Activated naive CD4-positive, alpha-beta T cell (primary cell): Measurements from ENCODE around the gene MAP3K20.
"Not testable (repeated sequence)": the region's sequence is repeated elsewhere in the genome, so short reads cannot be mapped to it uniquely, and the experiment has no call there.

Source experiments
- DNase-seq, 4 experiments: peaks; one replicate each; lab custom pipeline; 2025; lab: John Stamatoyannopoulos, UW

MAP3K20 gene

DNA sequence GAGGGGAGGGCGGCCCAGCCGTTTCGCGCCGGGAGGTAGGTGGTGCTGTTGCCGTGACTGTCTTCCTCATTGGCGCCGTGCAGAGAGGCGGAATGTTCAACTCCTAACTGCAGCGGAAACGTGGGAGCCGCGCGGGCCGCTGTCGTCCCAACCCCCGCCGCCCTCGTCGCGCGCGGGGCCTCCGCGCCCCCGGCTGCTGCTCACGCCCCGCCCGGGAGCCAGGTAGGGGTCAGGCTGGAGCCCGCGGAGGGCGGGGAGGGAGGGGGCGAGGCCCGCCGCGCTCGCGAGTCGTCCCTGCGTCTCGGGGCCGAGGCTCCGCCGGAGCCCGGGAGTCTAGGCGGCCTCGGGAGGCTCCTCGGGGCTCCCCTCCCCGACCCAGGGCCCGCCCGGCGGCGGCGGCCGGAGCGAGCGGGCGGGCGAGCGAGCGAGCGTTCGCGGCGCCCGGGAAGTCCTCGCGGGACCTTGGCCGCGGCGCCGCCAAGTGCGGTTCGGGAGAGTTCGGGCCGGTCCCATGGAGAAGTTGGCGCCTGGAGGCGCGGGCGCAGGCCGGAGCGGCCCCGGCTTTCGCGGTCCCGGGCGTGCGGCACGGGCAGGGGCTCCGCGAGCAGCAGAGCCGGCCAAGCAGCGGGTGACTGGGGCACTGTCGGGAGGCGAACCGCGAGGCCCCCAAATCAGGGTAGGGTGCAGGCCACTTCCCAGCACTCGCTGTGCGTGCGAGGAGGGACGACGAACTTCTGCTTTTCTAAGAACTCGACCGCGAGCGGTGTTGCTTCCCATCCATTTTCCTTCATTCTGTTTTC, at the start of gene MAP3K20:
MAP3K20 (plus strand) TSS at position 66 of the 800 bp plus-strand sequence. CDS start 15,186 bp downstream, outside the sequence.
- no peak for DNase-seq

DNA sequence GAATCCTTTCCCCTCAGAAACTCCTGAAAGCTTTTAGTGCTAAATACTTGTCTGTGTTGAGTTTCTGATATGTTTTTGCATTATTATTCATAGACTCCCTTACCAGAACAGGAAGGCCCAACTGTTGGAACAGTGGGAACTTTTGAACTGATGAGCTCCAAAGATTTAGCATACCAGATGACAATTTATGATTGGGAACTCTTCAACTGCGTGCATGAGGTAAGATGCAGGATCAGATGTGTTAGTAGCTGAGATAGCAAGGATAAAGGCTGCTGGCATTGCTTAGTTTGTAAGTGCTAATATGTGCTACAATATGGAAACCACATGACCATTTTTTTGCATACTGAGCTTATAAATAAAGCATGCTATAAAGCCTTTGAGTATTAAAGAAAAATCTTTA, 49.2 kb upstream of the MAP3K20 start:
- no peak for DNase-seq

DNA sequence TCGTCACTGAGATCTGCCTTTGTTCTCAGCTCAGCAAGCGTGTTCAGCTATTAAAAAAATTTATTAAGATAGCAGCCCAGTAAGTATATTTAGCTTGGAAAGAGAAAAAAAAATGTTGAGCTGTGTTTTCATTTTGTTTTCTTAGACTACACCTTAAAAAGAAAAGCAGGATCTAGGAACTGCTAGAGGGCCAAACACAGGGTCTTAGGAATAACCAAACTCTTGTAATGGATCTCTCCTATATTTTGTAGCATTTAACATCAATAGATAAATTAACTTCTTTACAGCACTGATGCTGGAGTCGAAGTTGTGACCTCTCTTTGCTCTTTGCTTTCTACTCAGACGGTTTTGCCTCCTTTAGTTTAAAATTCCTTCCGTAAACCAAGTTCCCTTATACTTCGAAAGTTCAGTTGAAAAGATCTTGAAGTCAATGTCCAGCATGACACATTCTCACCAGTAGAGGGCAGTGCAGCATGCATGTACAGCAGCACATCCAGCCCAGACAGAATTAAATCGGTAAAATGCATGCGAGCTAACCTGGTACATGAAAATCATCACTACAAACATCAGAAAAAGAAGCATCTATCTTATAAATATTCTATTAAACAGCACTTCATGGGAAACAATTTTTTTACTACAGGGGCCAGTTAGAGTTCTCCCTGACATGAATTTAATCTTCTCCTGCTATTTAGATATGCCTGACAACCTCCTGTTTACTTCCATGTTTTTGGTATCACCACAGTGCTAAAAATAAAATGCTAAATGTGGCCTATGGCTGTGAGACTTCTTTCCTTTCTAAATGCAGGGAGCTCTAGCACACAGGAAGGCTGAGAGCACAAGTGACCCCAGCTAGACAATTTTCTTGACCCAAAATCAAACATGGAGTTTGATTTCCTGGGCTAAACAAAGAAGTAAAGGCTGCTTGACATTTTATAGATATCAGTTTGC, 48.2 kb upstream of the MAP3K20 start:
- DNase-seq: peak; percentile 27 to 56 (median 40)

DNA sequence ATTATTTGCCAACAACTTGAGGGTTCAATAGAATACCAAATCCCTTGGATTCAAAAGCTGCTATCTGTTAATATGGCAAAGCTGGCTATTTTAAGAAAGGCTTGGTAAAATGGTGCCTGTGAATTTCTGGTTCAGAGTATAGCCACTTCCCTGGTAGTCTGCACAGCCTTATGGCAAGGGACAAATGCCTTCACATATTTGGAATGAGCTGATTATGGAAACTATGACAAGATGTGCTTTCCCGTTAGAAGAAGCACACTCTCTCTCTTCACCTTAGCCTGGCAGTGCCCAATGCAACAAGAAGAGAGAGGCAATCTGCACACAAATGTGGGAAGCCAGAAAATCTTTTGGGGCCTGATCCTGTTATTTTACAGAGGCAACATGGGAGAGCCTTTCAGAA, 47.5 kb upstream of the MAP3K20 start:
- DNase-seq: no peak

DNA sequence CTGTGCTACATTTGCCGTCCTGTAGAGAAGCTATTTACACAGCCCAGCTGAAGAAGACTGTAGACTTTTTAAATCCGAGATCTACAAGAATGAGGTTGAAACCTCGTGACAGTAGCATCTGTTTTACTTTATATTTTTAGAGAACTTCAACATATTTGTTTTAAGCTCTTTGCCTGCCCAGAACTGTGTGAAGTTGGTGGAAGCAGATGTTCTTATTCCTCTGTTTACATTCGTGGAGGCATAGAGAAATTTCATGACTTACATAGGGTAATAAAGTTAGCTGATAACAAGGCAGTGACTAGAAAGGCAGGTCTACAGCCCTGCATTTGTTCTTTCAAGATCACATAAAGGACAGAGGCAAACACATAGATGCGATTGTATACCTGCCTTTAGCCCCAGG, 47.0 kb upstream of the MAP3K20 start:
- no peak for DNase-seq

DNA sequence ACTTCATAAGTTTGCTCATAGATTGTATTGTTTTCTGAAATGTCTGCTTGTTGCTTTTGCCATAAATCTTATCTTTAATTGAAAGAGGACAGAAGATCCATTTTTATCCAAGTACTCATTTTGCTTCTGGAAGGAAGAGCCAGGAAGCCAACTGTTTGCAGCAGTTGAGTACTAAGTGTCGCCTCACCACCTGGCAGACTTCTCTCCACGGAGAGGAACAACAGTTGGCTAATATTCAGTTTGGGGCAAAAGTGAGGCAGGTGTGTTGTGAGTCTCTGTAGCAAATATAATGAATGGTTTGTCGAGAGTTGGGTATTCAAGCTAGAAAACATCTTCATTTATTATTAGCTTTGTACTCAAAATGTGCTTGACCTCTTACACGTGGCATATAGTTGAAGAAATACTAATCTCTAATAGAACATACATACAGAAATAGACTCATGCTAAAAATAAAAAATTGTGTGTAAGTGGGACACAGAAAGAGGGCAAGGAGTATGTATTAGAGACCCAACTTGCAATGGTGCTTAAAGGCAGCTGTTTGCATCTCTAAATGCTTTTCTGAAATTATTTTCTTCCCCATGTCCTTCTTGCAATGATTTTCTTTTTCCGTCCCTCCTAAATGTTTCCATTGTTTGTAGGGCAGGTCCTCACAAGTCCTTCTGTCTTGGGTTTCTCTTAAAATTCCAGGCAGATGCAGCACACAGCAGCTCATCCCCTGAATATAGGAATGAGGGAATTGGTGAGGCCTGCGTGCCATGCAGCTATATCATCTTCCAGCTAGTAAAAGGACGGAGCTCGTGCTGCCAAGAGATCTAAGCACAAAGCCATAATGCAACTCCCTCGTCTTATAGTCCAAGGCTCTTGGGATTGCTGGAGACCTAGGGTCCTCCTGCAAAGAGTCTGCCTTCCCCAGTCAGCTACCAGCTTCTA, 44.8 kb upstream of the MAP3K20 start:
- no peak for DNase-seq

DNA sequence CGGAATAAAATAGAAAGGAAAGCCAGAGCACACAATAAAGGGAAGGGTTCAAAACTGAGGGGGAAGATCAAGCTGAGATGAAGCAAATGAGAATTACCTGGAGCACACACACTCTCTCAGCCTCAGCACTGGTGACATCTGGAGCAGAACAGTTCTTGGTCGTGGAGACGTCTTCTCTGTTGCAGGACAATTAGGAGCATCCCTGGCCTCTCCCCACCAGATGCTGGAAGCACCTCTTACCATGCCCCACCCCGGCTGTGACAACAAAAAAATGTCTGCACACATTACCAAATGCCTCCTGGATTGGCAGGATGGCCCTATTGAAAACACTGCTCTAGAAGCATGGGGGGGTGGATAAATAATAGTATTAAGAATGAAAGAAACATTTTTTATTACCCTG, 43.6 kb upstream of the MAP3K20 start:
- DNase-seq: no peak

DNA sequence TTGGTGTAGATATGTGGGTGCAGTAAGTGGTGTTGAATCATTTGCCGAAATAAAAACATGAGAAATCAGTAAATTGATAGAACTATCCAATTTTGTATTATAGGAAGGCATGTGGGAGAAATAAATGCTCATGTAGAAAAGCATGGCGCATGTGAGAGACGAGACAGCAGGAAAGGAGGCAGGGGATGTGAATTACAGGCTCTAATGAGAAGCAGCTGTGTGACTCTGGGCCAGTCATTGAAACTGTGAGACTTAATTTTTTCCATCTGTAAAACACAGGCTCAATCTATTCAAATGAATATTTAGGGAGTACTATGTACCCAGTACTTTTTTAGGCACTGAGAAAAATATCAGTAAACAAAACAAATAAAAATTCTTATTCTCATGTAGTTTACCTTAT, 42.6 kb upstream of the MAP3K20 start:
- no peak for DNase-seq

DNA sequence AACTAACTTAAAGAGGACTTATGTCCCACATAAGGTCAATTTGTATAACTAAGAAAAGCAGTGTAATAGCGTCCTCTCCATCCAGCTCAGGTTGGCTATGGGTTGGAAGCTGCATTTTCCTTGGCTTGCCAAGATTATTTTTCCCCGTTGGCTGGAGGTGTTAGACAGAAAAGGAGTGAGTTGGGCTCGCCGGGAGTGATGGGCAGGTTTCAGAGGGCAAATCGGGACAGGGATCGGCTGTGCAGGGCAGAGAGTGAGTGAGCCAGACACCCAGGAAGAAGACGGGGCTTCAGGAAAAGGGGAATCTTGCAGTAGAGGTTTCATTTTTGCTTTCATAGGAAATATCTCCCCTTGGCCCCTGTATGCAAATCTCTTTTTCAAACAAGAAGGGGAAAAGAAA, 41.5 kb upstream of the MAP3K20 start:
- DNase-seq: no peak

DNA sequence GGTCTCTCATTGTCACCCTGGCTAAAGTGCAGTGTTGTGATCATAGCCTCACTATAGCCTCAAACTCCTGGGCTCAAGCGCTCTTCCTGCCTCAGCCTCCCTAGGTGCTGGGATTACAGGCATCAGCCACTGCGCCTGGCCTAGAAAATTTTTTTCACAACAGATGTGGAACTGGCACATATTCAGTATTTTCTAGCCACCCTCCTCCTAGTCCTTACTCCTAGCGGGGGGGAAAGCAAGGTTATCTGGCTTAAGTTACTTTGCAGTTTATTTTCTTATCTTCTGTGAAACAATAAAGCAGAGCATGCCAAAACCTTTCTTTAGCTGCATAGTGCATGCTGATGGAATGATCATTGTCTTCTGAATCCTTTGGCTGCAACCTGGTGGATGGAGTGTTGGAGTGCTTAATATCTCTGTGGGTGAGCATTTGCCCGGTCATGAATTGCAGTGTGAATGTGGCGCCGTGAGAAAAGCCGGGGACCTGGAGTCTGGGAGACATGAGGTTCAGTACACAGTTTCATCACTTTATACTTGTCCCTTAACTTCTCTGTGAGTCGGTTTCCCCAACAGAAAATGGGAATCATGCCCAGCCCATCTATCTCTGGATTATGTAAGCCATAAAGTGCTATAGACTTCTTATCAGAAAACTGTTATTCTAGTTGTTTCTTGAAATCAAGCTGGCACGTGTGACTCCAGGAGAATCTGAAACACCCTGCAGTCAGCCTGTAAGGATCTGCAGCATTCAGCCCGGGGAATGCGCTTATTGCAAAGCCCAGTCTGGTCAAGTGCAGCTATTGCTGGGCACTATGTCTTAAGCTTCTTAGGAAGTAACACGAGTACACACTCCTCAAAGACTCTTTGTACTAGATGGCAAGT, 38.2 kb upstream of the MAP3K20 start:
- DNase-seq: no peak

DNA sequence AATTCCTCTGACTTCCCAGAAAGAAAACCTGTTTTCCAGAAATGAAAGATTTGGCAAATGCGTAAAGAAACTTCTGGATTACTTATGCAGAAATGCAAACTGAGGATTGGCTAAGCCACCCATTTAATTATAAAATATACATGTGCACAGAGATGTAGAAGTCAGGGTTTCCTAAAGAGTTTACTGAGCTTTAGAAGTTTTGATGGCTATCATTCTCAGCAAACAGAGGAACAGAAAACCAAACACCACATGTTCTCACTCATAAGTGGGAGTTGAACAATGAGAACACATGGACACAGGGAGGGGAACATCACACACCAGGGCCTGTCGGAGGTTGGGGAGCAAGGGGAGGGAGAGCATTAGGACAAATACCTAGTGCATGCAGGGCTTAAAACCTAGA, 37.4 kb upstream of the MAP3K20 start:
- DNase-seq: not testable (repeated sequence)

DNA sequence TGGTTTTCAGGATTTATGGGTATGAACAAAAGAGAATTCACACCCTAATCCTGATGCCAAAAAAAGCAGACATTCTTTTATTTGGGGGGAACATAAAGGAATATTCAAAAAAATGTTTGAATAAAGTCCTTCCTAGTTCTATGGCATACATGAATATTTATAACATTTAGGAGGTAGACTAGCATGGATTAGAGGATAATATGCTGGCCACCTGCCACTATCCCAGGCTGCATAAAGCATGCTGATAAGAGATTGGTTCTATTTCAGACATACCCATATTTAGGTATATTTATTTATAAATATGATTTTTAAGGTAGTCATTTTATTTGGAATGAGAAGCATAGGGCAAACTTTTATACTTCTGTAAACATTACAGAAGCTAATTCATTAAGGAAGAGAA, 34.9 kb upstream of the MAP3K20 start:
- no peak for DNase-seq

DNA sequence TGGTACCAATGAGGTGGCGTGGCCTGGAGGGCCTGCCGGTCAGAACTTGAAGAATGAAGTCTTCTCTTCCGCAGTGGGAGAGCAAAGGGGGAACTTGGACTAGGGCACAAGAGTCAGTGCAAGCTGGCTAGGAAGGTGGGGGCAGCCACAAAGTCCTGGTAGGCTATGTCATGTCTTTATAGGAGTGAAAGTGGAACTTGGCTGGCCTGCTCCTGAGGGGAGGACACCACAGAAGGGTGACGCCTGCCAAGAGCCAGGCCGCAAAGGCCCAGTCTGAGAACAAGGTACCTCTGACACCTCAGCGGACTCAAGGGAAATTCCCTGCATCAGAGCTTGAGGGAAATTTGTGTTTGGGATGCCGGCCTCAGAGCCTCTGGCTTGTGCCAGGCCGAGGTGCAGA, 32.2 kb upstream of the MAP3K20 start:
- DNase-seq: no peak

DNA sequence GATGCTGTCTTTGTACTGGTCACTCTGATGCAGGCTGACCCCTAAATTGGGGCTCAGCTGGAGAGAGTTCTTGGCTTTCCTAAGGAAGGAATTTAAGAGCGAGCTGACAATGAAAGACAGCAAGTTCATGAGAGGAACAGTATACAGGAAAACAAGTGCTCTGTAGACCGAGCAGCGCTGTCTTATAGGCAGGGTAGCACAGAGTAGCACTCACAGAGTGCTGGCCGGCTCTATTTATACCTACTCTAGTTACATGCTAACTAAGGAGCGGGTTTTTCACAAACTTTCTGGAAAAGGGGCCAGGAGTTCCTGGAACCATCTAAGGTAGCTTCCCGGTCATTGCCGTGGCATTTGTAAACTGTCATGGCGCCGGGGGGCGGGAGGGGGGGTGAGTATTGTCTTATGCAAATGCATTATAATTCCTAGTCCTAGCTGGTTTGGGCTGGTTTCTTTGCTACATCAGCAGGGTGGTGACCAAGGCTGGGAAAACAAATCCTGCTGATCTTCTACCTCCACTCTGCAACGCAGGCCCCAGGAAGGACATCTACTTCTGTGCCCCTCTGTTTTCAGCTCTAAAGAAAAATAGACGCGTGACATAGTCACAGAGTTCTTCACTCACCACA, 31.6 kb upstream of the MAP3K20 start:
- DNase-seq: no peak

DNA sequence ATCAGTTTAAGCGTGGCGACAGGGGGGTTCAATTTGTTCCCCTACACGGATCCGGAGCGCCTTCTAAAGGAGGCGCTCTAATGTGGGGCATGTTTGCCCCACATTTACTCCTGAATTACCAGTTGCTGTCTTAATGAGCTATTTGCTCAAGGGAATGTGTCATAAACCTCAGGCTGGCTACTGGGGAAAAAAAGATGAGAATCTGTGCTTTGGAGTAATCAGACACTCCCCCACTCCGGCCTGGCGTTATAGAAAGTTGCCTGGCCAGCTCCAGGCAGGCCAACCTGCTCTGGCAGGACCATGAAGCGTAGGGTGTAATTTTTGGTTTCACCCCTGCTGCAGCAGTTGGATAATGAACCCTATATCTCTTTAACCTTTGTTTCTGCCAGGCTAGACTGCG, 31.0 kb upstream of the MAP3K20 start:
- DNase-seq: no peak

DNA sequence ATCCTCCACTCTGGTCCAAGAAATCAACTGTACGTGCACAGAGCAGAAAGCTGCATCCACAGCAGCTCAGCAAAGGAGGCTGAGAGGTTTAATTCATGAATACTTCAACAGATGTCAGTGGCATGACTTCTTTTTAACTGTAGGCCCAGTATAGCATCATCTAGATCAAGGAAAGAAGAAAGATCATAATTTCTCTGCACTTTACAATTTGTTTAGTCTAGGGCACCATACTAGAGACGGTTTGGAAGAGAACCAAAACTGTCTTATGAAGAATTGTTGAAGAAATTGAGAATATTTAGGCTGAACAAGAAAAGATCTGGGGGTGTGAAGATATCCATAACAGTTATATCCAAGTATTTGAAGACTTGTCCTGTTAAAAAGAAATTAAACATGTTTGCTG, 30.5 kb upstream of the MAP3K20 start:
- no peak for DNase-seq

DNA sequence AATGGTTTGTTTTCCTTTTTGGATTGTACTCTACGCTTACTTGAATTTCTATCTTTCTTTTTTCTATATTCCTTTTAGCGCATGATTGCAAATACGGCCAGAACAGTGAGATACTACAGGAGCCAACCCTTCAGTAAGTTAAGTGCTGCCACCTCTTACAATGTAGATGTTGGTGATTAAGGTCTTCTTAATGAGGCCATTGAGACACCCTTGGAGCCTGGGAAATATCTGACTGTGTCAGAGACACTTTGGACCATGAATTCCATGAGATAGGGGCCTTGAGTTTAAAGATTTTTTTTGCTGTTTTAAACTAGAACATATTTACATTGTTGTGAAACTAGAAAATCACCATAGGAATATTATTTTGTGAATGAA, 27.1 kb upstream of the MAP3K20 start:
- DNase-seq: no peak

DNA sequence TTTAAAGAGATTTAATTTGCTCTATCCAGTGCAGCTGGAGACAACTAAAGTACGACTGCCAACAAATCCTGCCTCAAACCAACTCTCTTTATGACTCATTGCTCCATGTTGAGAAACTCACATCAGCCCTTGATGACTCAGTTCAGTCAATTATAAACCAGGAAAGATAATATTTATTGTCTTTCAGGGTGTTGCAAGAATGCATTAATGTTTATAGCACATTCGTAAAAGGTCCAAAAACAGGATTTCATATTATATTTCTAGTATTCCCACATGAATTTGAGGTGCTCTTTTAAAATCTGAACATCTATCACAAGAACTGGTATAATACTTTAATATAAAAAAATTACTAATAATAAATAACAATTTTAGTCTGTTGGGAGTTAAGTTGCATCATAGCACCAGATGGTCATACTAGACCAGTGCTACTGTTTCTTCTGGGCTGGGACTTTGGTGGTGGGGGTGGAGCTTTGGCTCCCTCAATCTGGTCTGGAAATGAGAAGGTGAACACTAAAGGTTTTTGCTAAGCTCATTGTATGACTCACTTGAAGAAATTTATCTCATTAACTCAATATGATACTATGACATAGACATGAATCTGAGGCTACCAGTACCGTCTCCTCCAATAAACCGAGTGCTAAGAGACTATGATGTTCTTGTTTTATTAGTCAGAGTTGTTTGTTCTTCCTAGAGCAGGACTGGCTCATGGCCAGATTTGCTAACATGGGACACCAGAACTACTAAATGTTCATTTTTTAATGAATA, 26.6 kb upstream of the MAP3K20 start:
- DNase-seq: no peak

DNA sequence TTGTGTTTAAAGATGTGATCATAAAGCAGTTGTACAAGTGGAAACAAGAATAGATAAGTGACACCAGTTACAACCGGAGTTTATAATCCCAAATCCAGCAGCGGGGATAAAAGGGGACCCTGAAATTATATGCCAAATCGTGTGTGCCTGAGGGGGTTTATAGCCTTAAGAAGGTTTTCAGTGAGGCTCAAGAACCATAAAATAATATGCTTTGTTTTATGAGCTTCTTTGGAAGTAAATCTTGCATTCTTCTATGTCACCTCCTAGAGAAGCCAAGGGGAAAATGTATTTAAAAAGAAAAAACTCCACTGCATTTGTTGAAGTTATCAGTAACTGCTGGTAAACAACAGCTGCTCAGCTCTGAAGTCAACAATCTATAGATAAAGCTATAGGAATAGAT, 25.8 kb upstream of the MAP3K20 start:
- no peak for DNase-seq

DNA sequence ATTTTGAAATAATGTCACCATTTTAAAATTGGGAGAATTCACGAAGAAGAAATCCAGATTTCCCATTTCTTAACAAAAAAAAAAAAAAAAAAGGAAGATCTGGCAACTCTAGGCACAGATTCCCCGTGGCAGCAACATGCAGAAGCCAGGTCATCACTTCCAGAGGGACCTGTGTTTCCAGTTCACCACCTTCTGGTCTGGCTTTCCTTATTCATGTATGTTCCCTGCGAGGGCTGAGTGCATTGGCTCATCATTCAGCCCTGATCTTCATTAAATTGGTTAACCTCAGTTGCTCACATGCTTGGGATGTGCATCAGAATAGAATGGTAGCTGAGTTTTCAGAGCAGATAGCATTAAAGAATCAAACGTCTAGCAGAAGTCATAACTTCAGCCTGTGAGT, 25.0 kb upstream of the MAP3K20 start:
- DNase-seq: no peak
